ENCODE data around the gene CREB3L1.

Gene CREB3L1

DNA sequence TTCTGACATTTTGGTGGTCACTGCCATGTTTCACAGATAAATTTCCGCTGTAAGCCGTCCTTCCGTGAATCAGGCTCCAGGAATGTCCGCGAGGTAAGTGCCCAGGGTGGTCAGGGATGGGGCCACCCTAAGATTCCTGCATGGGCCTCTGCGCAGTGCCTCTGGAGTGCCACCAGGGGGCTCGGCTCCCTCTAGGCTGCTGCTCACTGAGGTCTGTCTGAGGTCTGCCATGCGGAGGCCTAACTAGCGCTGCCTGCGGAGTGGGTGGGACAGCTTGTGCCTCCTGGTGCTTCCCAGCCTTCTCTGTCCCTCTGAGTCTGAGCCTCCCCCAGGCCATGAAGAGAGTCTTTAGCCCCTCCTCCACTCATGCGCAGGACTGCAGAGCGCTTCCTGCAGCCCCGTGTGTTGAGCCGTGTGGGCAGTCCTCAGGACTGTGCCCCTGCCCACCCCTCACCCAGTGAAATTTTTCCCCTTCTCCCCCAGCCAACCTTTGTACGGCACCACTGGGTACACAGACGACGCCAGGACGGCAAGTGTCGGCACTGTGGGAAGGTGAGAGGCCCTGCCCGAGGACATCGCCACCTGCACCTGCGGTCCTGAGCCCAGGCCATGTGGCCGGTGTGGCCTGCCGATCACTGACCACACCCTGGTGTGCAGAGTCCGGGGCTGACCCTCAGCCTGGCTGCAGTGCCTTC, 92.1 kb downstream of the CREB3L1 start:
- FAIRE-seq, result no peak

DNA sequence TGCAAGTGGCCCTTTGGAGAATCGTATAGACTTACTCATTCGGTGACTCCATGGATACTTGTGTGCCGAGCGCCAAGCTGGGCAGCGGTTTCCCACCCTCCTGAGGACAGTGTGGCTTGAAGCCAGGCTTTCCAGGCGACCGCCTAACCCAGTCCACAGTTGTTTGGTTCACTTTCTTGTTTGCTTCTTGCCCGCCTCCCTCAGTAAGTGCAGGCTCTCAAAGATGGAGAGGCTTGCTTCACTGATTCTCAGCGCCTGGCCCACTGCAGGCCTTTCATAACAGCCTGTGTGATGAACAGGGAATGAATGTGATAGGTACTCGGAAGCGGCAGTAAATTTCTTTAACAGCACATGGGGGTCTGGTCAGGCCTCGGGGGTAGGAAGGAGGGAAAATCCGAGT, 92.8 kb downstream of the CREB3L1 start:
- FAIRE-seq, result no peak
